ENCODE data around the gene DCST1.

DNA sequence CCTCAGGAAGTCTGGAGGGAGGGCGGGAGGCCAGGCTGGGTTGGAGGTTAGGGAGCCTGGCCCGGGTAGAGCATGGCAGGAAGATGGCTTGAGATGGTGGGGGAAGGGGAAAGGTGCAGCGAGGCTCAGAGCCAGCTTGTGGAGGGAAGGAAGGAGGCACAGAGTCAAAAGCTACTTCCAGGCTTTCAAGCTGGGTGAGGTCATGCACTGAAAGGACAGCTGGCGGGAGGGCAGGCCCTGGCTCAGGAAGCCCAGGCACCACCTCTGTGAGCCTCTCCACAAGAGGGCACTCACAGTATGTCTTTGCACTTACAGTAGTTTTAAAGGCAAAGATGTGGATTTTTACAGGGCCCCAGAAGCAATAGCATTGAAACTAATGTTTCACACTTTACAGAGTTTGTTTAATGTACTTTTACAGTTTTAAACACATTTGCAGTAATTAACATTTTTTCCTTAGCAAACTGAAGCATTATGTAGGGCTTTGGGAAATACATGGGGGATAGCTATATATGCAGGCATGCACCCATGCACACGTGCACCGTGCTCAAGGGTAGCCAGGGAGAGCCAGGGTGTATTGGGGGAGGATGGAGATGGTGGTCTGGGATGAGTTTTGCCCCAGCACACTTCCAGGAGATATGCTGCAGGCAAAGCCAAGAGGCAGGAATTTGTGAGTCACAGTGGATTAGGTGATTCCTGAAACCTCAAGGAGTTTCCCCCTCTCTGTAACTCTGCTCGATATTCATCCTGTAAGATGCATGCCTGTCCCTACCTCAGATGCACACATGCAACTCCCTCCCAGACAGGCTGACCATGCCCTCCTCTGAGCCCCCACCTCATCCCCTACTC is 11.4 kb downstream of the DCST1 start:
- TF ChIP-seq, protein P1, sequence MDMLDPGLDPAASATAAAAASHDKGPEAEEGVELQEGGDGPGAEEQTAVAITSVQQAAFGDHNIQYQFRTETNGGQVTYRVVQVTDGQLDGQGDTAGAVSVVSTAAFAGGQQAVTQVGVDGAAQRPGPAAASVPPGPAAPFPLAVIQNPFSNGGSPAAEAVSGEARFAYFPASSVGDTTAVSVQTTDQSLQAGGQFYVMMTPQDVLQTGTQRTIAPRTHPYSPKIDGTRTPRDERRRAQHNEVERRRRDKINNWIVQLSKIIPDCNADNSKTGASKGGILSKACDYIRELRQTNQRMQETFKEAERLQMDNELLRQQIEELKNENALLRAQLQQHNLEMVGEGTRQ (IDR thresholded peaks at IDR 0.05; ENCODE audit: low read length), result no peak
- TF ChIP-seq, protein P2, sequence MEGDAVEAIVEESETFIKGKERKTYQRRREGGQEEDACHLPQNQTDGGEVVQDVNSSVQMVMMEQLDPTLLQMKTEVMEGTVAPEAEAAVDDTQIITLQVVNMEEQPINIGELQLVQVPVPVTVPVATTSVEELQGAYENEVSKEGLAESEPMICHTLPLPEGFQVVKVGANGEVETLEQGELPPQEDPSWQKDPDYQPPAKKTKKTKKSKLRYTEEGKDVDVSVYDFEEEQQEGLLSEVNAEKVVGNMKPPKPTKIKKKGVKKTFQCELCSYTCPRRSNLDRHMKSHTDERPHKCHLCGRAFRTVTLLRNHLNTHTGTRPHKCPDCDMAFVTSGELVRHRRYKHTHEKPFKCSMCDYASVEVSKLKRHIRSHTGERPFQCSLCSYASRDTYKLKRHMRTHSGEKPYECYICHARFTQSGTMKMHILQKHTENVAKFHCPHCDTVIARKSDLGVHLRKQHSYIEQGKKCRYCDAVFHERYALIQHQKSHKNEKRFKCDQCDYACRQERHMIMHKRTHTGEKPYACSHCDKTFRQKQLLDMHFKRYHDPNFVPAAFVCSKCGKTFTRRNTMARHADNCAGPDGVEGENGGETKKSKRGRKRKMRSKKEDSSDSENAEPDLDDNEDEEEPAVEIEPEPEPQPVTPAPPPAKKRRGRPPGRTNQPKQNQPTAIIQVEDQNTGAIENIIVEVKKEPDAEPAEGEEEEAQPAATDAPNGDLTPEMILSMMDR (IDR thresholded peaks at IDR 0.05; ENCODE audit: control extremely low read depth in 1 of 3, insufficient read depth in 1 of 3, low read depth in 1 of 3, low read length in 3 of 3), result peak; percentile 76 to 86 (median 79)
- TF ChIP-seq EZH2 (IDR thresholded peaks at IDR 0.05; ENCODE audit: low read depth, low read length, severe bottlenecking), result no peak
- no peak for TF ChIP-seq POLR2A (IDR thresholded peaks at IDR 0.05; ENCODE audit: control extremely low read depth in 1 of 2, low read depth in 2 of 2, low read length in 2 of 2)
- no peak for TF ChIP-seq JUN (IDR thresholded peaks at IDR 0.05; ENCODE audit: low read depth, low read length)
- TF ChIP-seq MAFK (IDR thresholded peaks at IDR 0.05; ENCODE audit: low read depth, low read length), result no peak
- TF ChIP-seq, protein P3, sequence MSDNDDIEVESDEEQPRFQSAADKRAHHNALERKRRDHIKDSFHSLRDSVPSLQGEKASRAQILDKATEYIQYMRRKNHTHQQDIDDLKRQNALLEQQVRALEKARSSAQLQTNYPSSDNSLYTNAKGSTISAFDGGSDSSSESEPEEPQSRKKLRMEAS (IDR thresholded peaks at IDR 0.05), result 0 out of 2 replicates have a peak, but pooled peaks have one; percentile 27
- no peak for TF ChIP-seq CHD2 (IDR thresholded peaks at IDR 0.05; ENCODE audit: low read length)
